GM21723 (cell line): Measurements from ENCODE around the gene TOMM70.
"Not testable (repeated sequence)": the region's sequence is repeated elsewhere in the genome, so short reads cannot be mapped to it uniquely, and the experiment has no call there.

Source experiments
- ATAC-seq: cut with Tn5 transposase; IDR thresholded peaks from one replicate; pipeline ENCODE4 v1.9.1; 2021; ENCODE audit warnings: mild to moderate bottlenecking, moderate library complexity; ENCODE audit not compliant: unreplicated experiment

The TOMM70 gene

DNA sequence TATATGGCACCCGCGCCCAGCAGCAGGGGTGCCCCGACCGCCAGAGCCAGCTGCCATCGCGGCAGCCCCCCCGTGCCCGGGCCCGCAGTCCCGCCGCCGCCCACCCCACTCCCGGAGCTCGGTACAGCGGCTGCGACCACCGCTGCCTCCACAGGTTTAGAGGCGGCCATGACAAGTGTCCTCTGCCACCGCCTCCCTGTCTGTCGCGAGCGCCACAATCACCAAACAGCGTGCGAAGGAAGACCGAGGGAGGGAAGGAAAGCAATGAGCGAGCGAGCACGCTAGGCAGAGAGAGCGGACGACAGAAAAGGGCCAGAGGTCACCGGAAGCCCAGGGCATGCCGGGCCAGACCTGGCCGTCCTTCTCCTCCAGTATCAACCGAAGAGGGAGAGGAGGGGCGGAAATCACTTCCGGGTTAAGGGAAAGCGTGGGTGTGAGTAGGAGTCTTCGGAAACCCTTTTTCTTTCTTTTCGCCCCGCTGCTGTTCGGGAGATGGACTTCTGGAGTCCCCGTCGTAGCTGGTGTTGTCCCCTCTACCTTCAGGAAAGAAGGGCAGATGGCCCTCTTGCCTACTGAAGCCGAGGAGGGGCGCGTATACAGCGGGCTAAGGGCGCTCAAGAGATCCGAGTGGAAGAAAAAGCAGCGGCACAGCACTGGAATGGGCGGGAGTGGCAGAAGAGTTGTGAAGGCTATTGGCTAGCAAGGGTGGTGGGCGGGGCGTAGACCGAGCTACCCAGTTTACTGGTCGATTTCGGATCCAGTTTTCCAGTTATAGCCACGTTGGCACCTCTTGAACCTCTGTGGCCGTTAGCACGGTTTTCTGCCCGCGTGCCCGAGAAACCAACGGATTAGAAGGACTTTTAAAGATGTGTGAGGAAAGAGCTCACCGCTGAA is at the start of gene TOMM70, which contains the start of gene LNP1:
Gene TOMM70, minus strand, starts transcription at position 310 of the 894 bp plus-strand sequence. Its CDS starts 140 bp downstream, at position 170.
Gene LNP1, plus strand, starts transcription at position 760 of the 894 bp plus-strand sequence. CDS start 28,191 bp downstream, outside the sequence.
- ATAC-seq = peak; percentile 91

DNA sequence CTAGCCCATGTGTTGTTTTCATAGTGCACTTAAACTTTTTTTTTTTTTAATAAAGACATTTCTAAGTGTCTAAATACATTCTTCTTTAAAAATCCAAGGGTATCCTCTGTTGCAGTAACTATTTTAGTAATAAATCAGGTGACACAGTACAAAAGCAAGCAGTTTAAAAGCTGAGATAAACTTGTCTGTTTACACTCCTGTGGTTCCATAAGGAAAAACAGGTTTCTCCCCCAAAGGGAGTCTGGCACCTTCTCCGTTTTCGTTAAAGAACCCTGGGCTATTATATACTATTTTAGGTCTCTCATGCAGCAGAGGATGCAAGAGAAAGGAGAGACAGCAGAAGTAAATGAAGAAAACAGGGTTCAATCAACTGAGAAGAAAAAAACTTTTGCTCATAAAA is 48.3 kb upstream of the TOMM70 start:
- ATAC-seq = no peak

DNA sequence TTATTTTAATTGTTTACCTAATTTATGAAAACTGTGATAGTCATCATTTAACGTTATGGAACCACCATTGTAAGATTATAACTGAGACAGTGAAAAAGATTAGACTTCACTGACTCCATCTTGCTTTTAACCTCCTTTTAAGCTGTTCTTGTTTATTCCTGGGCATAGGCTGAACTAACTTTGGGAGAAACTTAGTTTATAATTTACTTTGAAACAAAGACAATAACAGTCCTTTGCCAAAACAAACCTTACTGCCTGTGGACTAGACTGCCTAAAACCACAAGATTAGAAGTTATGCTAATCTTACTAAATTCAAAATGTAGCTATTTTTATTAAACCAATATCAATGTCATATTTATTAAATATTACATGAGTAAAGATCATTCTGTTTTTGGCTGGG is 47.2 kb upstream of the TOMM70 start:
- ATAC-seq = no peak

DNA sequence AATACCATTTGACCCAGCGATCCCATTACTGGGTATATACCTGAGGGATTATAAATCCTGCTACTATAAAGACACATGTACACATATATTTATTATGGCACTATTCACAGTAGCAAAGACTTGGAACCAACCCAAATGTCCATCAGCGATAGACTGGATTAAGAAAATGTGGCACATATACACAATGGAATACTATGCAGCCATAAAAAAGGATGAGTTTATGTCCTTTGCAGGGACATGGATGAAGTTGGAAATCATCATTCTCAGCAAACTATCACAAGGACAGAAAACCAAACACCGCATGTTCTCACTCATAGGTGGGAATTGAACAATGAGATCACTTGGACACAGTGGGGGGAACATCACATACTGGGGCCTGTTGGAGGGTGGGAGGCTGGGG is 46.2 kb upstream of the TOMM70 start:
- ATAC-seq = not testable (repeated sequence)

DNA sequence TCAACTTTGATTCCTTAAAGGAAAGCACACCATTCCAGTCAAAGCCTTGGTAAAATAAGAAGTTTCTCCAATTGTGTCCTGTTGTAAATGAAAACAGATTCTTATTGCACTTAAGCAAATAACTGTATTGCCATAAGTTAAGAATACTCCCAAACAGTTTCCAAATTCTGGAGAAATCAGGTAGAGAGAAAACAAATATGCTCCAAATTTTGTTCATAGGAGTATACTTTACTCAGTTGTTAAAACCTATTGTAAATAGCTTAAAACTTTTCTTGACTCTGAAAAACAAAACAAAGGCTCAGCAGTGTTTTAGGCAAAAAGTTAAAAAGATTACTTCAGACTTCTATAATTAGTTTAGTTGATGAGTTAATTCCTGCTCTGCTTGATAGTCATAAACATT is 42.8 kb upstream of the TOMM70 start:
- no peak for ATAC-seq

DNA sequence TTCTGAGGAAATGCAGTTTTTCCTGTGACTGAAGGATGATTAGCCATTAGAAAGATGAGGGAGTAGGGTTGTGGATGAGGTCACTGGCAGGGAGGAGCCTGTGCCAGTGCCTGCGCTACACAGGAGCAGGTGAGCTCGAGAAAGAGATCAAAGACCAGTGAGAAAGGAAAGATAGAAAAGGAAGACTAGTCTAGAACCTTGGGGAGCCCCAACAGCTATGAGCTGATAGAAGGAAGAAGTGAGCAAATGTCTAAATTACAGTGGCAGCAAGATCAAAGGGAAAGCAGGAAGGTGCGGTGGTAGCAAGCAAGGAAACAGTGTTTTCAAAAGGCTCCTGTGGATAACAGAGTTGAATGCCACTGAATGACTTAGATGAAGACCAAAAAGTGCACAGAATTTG is 40.0 kb upstream of the TOMM70 start:
- no peak for ATAC-seq

DNA sequence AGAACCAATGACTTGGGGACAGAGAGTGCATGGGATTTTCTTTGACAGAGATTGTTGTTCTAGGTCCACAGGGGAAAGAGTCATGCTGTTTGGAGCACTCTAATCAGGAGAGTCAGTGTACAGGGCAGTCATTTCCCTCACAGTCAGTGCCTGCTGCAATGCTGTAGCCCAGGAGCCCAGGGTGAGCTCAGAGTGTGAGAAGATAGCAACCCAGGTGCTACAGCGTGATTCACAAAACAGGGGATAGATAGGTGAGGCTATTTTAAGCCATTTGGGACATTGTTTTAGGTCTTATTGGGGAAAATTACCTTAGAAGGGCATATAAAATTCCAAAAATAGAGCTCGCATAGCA is 37.7 kb upstream of the TOMM70 start:
- no peak for ATAC-seq

DNA sequence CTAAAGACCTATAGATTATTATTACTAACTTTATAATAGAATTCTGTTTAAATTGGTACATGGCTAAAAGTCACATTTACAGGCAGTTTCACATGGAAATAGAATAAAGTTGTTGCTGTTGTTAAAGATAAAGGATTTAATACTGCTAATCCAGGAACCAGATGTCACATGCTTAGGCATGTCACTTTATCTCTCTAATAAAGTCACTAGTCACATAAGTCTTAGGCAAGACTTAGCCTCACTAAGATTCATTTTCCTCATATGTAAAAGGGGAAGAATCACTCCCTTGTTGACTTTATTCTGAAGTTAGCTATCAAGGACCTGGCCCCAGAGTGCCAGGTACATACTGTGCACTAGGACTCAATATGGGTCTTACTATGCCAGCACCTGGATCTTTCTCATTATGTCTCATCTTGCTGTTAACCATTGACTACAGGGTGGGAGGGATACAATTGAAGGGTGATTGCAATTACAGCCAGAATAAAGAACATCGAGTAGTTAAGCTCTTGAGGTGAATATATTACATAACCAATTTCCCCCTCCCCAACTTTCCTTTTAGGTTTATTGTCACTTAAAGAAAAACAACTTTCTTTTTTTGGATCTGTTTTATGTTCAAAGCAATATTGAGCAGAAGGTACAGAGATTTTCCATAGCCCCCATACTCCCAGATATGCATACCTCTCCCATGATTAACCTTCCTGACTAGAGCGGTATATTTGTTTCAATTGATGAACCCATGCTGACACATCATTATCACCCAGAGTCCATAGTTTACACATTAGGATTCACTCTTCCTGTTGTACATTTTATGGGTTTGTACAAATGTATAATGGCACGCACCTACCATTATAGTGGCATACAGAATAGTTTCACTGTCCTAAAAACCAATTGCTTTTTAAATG is 37.1 kb upstream of the TOMM70 start:
- ATAC-seq = no peak

DNA sequence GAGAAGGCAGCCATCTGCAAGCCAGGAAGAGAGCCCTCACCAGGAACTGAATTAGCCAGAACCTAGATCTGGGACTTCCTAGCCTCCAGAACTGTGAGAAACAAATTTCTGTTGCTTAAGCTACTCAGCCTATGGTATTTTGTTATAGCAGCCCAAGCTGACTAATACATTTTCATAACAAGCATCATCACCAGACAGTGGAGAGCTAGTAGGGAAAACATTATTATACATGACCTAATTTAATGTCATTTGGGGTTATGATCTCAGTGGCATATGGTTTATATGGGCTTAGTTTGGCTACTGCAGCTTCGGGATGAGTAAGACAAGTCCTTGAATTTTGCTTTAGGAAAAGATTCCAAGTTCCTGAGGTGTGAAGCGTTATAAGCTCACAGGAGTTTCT is 36.1 kb upstream of the TOMM70 start:
- ATAC-seq = no peak

DNA sequence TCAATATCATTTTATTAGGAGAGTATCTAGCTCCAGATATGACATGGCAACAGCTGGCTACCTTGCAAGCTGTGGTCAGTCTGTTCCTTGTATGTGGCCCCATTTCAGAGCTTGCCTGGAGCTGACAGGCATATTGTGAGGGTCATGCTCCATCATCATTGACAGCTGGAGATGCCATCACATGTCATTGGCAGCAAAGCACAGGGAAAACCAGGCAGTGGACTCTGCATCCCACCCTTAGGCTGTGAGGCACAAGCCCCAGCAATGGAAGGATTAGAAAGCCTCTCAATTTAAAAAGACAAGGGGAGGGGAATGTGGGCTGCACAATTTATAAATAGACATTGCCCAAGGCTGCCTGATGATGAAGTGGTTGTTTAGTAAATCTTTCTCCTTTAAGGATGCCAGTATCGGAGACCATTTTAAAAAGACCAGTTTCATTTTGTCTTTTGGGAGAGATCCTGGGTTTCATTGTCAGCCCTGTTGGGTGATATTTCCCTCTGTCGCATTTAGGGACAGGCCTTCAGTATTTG is 28.4 kb upstream of the TOMM70 start:
- ATAC-seq = no peak

DNA sequence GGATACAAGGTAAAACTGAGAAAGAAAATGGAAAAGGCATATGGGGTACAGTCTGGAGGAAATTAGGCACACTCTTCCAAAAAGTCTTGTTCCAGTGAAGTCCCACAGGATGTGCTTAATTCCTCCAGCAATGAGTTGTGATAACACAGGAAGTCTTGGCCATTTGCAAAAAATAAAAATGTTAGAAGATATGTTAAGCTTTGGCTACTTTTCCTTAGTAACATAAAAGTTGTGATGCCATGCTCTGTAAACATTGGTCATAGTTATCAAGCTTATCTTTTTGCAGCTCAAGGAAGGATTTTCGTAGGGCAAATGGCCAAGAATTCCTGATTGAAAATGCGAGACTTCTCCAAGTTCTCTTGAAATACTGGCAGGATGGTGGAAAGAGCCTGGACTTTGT is 26.8 kb upstream of the TOMM70 start:
- no peak for ATAC-seq

DNA sequence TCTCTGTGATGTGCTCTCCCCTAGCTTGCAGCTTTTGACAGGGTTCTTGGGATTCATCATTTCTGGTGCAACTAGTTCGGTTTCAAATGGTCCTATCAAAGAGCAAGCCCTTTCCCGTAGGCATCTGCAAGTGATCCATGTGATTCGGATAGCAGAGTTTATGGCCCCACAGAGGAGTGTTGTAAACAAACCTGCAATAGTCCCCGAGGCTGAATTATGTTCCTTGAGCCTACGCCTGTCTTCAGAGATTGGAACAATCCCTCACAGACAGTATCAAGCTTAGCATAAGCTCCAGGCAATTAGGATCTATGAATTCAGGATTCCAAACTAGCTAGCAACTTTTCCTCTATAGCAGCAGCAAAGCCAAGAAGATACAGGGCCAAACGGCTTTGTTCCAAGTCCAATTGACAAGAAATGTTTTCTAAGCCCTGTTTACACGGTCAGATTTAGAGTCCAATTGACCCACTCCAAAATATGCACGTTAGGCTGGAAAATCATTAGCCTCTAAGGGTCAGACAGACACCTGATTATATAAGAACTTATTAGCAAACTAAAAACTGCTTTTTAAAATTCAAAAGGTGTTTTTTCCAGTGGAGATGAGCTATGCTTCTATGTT is 25.3 kb upstream of the TOMM70 start:
- ATAC-seq = no peak

DNA sequence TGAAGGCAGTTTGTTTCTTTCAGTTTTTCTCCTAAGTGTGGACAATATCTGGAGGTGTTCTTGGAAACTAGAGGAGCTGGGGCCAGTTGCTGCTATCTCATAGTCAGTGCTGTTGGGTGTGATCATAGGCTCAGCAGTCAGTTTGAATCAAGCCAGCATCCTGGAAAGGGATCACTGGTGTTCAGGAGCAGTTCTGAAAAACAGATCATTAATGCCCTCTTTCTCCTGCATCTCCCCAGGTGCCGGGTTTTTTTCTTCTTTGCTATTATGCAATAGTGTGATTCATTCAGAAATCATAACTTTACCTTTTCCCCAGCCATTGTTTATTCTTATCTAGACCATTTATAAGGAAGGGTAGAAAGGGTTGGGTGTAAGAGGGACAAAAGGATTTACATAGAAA is 24.4 kb upstream of the TOMM70 start:
- ATAC-seq = no peak

DNA sequence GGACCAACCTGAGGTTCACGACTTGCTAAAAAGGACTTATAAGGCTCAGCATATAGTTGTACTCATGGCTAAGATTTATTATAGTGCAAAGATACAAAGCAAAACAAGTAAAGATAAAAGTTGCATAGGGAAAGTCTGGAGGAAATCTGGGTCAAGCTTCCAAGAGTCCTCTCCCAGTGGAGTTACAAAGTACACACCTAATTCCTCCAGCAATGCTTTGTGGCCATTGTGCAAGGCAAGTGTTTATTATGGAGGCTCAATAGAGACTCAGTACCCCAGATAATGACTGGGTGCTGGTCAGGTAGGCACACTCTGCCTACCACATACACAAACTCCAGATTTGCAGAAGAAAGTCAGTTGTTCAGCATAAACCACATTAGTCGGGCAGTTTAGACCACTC is 23.4 kb upstream of the TOMM70 start:
- no peak for ATAC-seq

DNA sequence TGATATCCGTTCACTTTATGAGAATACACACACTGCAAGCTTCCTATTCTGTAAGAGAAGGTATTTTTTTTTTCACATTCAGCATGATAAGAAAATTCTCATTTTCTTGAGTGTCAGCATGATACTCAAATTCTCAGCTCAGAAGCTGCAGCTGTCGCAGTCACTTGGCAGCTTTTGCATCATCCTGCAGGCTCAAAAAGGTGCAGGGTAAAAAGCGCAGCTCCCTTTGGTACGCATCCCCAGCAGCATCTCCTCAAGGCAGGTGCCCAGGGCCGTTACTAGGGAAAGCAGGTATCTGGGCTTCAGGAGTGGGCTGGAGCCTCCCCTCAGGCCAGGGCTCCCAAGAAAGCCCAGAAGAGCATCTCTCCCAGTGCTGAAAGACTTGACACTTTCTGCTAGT is 22.7 kb upstream of the TOMM70 start:
- no peak for ATAC-seq

DNA sequence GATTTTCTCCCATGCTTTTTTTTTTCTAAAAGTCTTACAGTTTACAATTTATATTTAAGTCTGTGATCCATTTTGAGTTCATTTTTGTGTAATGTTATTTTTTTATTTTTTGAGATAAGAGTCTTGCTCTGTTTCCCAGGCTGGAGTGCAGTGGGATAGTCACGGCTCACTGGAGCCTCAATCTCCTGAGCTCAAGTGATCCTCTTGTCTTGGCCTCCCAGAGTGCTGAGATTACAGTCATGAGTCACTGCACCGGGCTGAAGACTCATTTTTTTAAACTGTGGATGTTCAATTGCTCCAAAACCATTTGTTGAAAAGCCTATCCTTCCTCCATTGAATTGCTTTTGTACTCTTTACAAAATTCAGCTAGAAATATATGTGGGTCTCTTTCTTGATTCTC is 20.0 kb upstream of the TOMM70 start:
- no peak for ATAC-seq

DNA sequence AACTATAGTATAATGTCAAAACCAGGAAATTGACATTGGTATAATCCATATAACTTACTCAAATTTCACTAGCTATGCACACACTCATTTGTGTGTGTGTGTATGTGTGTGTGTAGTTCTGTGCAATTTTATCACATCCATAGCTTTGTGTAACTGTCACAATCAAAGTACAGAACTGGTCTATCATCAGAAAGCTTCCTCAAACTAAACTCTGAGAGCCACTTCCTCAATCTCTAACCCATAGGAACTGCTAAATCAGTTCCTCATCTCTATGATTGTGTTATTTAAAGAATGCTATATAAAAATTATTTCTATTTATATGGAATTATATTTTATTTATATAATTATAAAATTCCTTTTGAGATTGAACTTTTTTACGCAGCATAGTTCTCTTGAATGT is 18.5 kb upstream of the TOMM70 start:
- ATAC-seq = no peak

DNA sequence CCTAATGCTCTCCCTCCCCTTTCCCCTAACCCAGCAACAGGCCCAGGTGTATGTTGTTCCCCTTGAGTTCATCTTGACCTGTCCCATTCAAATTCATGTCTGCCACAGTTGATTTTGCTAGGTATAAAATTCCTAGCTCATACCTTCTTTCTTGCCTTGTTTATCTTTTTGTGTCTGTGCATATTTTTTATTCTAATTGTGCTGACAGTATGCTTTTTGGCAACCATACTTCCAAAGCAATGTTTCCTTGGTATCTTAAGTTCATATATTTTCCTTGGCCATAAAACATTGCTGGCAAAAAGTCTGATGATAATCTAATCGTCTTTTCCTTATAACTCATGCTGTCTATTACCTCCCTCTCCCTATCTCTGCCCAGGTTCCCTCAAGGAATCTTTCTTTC is 16.0 kb upstream of the TOMM70 start:
- no peak for ATAC-seq

DNA sequence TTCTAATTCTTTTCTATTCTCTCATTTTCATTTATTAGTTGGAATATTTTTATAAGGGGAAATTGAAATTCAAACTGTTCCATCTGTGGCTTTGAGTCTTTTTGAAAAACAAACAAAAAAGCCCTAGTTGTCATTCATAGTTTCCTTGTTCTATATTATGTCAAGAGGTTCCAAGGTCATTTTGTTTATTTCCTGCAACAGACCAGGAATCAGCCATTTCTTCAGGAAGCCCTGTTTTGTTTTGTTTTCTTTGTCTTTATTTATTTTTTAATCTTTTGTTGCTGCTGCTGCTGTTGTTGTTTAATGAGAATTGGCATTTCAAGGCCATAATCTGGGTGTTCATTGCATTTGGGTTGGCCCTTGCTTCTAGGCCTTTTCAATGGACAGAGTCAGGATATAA is 15.3 kb upstream of the TOMM70 start:
- no peak for ATAC-seq

DNA sequence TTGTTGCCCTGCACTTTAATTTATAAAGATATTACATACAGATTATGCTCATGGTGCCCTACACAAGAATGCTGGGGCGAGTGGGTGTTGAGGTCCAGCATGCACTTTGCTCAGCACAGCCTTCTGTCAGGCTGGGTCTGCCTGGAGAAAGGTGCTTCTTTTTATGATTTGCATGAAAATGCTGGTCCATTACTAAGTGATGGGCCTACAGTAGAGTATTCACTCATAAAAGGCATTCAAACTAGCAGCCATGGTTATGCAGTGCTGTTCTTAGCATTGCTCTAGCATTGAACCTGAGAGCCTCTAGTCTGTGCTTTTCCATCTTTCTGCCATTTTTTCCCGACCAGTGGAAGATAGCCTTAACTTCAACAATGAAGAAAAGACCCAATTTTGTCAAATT is 12.7 kb upstream of the TOMM70 start:
- ATAC-seq = no peak

DNA sequence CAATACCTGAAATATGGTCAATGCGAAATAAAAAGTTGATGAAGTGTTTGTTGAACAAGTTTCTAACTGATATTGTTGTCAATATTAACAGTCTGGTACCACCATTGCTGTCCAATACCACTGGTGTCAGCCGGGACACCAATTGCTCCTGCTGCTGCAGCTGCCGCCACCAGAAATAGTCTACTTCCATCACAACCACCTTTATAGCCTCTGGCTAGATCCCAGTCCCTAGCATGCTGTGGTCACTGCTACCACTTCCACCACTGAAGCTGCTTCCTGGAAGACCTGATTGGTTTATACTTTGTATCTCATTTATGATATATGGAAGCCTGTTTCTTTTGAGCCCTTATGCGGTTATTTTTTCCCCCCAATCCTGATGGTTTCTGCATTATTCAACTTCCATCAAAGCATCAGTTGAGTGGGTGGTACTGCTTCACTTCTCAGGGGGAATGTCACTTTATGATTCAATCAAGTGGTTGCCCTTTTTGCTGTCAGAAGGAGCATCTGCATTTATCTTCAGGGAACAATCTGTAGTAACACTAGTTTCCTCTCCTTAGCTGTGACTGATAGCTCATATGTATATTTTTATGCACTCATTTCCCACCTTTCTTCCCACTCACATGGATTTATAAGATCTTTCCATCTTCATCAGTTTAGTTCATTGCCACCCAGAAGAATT is 12.2 kb upstream of the TOMM70 start:
- ATAC-seq = no peak
